ENCODE results near the gene SLC6A11. TPM values are rescaled to one million over a fixed set of nuclear protein-coding genes. Genes with fewer than 3 reads are reported as not detected.

The SLC6A11 gene
- total and polyA plus RNA-seq, 9 of the 15 experiments (the other 6 are each of a cell fraction or from before 2014, with no cell fraction given), result 0.04 TPM; not detected in 8

DNA sequence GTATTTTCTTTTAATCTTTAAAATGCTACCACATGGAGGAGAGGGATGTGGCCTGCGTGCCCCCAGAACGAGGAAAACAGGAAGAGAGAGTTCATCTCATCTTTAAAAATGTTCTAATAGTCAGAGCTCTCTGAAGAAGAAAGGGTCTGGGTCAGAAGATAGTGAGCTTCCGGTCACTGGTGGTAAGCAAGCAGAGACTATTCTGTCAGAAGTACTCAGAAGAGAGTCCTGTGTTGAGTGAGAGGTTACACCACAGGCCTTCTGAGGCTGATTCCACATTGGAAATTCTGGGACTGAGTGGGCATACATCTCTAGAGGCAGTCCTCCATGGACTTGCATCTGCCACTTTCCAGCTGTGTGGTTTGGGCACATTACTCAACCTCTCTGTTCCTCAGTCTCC lies 94.3 kb downstream of the SLC6A11 start (continued):
- TF ChIP-seq RERE (CRISPR knock-in tag; IDR thresholded peaks at IDR 0.05; ENCODE audit: borderline replicate concordance), result no peak
- no peak for TF ChIP-seq AFF1 (IDR thresholded peaks at IDR 0.05; ENCODE audit: low read depth in 1 of 2, partially characterized antibody in 2 of 2)

All from K562 (cell line).